ENCODE measurements around the gene SLC2A13.
A peak's percentile ranks its signal among the peaks of the same experiment; 100 is the strongest.

Gene SLC2A13

DNA sequence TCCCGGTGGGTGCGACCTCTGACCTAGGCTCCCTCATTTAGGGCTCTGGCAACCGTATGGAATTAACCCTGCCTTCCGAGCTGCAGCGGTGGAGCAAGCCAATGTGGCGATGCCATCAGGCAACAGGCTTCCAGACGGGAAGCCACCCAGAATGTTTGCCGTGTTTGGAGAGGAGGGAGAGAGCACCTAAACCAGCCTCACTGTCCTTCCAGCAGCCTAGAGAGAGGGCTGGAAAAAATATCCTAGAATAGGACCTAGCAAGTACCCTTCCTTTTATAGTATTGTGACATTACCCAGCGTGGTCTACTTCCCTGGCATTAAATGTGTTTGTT, 287 bp upstream of the SLC2A13 start:
- Histone ChIP-seq H3K4me1 (ENCODE audit: control insufficient read depth, insufficient read depth, low read length) (peaks cover 3% of the 10 kb centered on the region; the same call in 1 of the 2 replicates), H3K4me3 (ENCODE audit: low read length) (peak overlapping the region; percentile 94; the same call in 1 of the 2 replicates), H3K9me3 (ENCODE audit: control insufficient read depth, insufficient read depth, low read length) (no peaks in the 10 kb centered on the region), H3K27ac (ENCODE audit: low read length) (no peak overlapping the region), H3K36me3 (ENCODE audit: control insufficient read depth, insufficient read depth, low read length) (no peaks in the 10 kb centered on the region), H3K27me3 (ENCODE audit: control insufficient read depth, insufficient read depth, low read length) (no peaks in the 10 kb centered on the region; the same call in 1 of the 2 replicates)
- WGBS (ENCODE audit: insufficient coverage, insufficient read length) = no CpG with 5 or more reads among the region's 9 CpGs
- DNase-seq (ENCODE audit: low read depth, low spot score) = no peak

DNA sequence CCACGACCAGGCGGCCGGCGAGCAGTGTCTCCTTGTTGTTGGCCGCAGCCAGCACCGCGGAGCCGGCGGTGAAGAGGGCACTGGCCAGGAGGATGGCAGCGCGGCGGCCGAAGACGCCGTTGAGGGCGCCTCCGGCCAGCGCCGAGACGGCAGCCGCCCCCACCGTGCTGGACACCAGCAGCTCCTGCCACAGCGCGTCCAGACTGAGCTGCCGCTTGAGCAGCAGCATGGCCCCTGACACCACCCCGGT, 691 bp downstream of the SLC2A13 start:
- no peaks in the 10 kb centered on the region for H3K36me3 ChIP-seq (ENCODE audit: control insufficient read depth, insufficient read depth, low read length)
- no CpG with 5 or more reads among the region's 26 CpGs for WGBS (ENCODE audit: insufficient coverage, insufficient read length)
- no peak for DNase-seq (ENCODE audit: low read depth, low spot score)
- no peak overlapping the region for H3K27ac ChIP-seq (ENCODE audit: low read length)
- no peaks in the 10 kb centered on the region for H3K9me3 ChIP-seq (ENCODE audit: control insufficient read depth, insufficient read depth, low read length)
- peaks cover 3% of the 10 kb centered on the region; the same call in 1 of the 2 replicates for H3K4me1 ChIP-seq (ENCODE audit: control insufficient read depth, insufficient read depth, low read length)
- H3K4me3 ChIP-seq (ENCODE audit: low read length) = peak overlapping the region; percentile 94
- no peaks in the 10 kb centered on the region; the same call in 1 of the 2 replicates for H3K27me3 ChIP-seq (ENCODE audit: control insufficient read depth, insufficient read depth, low read length)

DNA sequence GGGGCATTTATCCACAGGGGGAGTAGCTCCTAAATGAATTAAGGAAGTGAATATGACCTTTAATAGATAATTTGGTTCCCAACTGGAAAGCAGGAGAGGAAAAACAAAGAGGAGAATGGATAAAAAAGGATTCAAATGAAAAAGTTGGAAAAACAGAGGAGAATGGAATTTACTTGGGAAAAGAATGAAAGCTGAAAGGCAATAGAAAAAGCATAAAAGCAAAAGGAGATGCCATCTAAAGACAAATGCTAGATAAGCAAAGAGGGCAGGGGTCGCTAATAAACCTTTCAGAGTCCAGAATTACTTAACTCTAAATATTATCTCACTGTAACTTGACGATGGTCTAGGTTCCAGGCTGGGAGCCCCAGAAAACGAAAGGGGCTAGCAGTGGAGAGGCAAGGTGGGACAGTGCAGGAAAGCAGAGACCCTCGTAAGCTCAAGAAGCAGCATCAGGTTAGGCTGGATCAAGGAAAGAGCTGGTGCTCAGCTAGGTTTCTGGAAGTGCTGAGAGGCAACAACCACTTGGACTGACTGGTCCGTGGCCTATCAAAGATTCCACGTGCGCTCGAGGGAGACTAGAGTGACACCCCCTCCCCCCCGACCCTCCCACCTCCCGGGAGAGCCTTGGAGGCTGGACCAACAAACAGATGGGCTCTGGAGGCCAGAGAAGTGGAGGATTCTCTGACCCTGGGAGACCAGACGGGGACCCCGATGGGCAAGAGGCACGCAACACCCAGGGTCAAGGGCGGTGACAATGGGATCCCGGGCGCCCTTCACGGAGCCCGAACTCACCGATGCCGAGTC, 1.2 kb downstream of the SLC2A13 start:
- no peaks in the 10 kb centered on the region; the same call in 1 of the 2 replicates for H3K27me3 ChIP-seq (ENCODE audit: control insufficient read depth, insufficient read depth, low read length)
- H3K4me3 ChIP-seq (ENCODE audit: low read length) = peak overlapping the region; percentile 94
- H3K4me1 ChIP-seq (ENCODE audit: control insufficient read depth, insufficient read depth, low read length) = peaks cover 3% of the 10 kb centered on the region; the same call in 1 of the 2 replicates
- WGBS (ENCODE audit: insufficient coverage, insufficient read length) = no CpG with 5 or more reads among the region's 20 CpGs
- H3K36me3 ChIP-seq (ENCODE audit: control insufficient read depth, insufficient read depth, low read length) = no peaks in the 10 kb centered on the region
- DNase-seq (ENCODE audit: low read depth, low spot score) = no peak
- H3K27ac ChIP-seq (ENCODE audit: low read length) = no peak overlapping the region
- H3K9me3 ChIP-seq (ENCODE audit: control insufficient read depth, insufficient read depth, low read length) = no peaks in the 10 kb centered on the region

DNA sequence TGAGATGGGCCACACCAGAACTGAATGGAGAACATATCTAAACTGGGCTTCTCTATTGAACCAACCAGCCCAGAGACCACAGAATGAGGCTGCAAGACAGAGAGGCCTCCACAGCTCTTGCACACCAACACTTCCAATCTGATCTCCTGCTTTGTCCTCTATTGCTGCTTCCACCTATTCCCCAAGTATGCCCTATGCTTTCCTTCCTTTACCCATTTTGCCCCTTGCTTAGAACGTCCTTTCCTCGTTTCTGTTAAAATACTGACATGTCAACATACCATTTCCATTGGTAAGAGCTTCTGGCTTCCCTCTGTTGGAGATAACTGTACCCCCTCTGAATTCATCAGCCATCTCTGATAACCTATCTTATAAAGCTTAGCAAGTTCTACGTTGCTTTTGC, 2.8 kb downstream of the SLC2A13 start:
- H3K9me3 ChIP-seq (ENCODE audit: control insufficient read depth, insufficient read depth, low read length) = no peaks in the 10 kb centered on the region
- H3K27me3 ChIP-seq (ENCODE audit: control insufficient read depth, insufficient read depth, low read length) = no peaks in the 10 kb centered on the region; the same call in 1 of the 2 replicates
- no peak for DNase-seq (ENCODE audit: low read depth, low spot score)
- WGBS (ENCODE audit: insufficient coverage, insufficient read length) = no CpG with 5 or more reads among the region's 3 CpGs
- H3K36me3 ChIP-seq (ENCODE audit: control insufficient read depth, insufficient read depth, low read length) = no peaks in the 10 kb centered on the region
- H3K4me1 ChIP-seq (ENCODE audit: control insufficient read depth, insufficient read depth, low read length) = peaks cover 3% of the 10 kb centered on the region; the same call in 1 of the 2 replicates
- no peak overlapping the region for H3K27ac ChIP-seq (ENCODE audit: low read length)
- H3K4me3 ChIP-seq (ENCODE audit: low read length) = no peak overlapping the region

DNA sequence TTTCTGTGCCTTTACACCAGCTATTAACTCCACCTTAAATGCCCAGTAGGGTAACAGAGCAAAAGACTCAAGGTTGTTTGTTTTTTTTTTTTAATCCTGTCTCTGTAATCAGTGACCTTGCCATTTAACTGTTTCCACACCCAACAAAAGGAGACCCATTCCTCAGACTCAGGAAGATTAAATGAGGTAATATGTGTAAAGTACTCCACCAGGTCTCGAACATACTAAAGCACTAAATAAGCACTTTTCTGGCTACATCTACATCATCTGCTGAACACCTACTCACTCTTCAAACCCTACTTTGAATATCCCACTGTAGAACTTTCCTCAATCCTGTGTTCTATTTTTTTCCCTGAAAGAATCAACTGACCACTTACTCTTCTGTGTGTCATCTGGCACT, 4.1 kb downstream of the SLC2A13 start:
- no CpG with 5 or more reads among the region's 1 CpG for WGBS (ENCODE audit: insufficient coverage, insufficient read length)
- Histone ChIP-seq H3K4me1 (ENCODE audit: control insufficient read depth, insufficient read depth, low read length) (peaks cover 3% of the 10 kb centered on the region; the same call in 1 of the 2 replicates), H3K4me3 (ENCODE audit: low read length) (no peak overlapping the region), H3K36me3 (ENCODE audit: control insufficient read depth, insufficient read depth, low read length) (no peaks in the 10 kb centered on the region), H3K9me3 (ENCODE audit: control insufficient read depth, insufficient read depth, low read length) (no peaks in the 10 kb centered on the region), H3K27me3 (ENCODE audit: control insufficient read depth, insufficient read depth, low read length) (no peaks in the 10 kb centered on the region; the same call in 1 of the 2 replicates), H3K27ac (ENCODE audit: low read length) (no peak overlapping the region)
- DNase-seq (ENCODE audit: low read depth, low spot score) = no peak

DNA sequence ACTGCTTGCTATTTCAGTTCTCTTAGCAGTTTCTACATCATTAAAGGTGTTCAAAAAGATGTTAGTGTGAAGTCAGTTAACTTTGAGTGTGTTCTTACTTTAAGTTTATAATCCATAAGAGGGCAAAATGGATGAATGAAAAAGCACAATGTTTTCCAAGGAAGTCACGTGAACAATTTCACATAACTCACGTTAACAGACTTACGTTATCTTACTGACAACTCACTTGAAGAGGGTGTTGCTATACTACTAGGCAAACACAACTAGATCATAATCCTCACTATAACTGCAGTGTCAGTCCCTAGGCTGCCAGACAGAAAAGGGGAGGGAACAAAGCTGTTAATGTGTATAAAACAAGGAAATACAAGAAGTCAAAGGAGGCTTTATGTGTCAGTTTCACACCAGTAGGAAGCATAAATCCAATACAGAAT, 6.4 kb downstream of the SLC2A13 start:
- no peak overlapping the region for H3K27ac ChIP-seq (ENCODE audit: low read length)
- no peaks in the 10 kb centered on the region for H3K36me3 ChIP-seq (ENCODE audit: control insufficient read depth, insufficient read depth, low read length)
- no peaks in the 10 kb centered on the region for H3K9me3 ChIP-seq (ENCODE audit: control insufficient read depth, insufficient read depth, low read length)
- DNase-seq (ENCODE audit: low read depth, low spot score) = no peak
- H3K4me3 ChIP-seq (ENCODE audit: low read length) = no peak overlapping the region
- WGBS (ENCODE audit: insufficient coverage, insufficient read length) = no CpG with 5 or more reads among the region's 3 CpGs
- H3K27me3 ChIP-seq (ENCODE audit: control insufficient read depth, insufficient read depth, low read length) = no peaks in the 10 kb centered on the region
- H3K4me1 ChIP-seq (ENCODE audit: control insufficient read depth, insufficient read depth, low read length) = 0 out of 2 replicates have a peak, but pooled peaks cover 1% of the 10 kb centered on the region

DNA sequence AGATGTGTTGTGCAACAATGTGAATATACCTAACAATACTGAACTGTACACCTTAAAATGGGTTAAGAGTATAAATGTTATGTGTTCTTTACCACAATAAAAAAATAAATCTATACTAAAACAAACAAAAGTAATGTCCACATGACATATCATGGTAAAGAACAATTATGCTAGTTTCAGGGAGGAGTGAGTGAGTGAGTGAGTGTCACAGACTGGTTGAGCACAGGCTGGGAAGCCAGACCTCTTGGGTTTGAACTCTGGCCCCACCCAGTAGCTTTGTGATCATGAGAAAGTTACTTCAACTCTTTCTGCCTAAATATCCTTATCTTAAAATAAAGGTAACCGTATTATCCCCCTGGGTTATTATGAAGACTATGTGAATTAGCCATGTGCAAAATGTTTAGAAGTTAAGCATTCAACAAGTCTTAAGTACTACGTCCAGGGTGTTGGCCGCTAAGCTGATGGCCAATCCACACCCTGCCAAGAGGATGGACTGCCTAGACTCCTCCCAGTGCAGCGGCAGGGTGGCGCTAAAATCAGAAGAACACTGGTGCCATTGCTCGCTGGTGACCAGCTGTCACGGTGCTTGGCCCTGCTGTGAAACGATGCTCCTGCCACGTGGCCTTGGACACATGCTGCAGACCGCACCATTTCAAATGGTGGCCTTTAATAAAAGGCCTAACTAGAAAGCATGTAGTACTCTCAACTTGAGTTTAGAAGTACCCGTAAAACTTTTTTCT, 7.3 kb downstream of the SLC2A13 start:
- WGBS (ENCODE audit: insufficient coverage, insufficient read length) = no CpG with 5 or more reads among the region's 11 CpGs
- no peak overlapping the region for H3K27ac ChIP-seq (ENCODE audit: low read length)
- H3K4me1 ChIP-seq (ENCODE audit: control insufficient read depth, insufficient read depth, low read length) = 0 out of 2 replicates have a peak, but pooled peaks cover 1% of the 10 kb centered on the region
- H3K27me3 ChIP-seq (ENCODE audit: control insufficient read depth, insufficient read depth, low read length) = no peaks in the 10 kb centered on the region
- no peaks in the 10 kb centered on the region for H3K36me3 ChIP-seq (ENCODE audit: control insufficient read depth, insufficient read depth, low read length)
- H3K9me3 ChIP-seq (ENCODE audit: control insufficient read depth, insufficient read depth, low read length) = no peaks in the 10 kb centered on the region
- no peak overlapping the region for H3K4me3 ChIP-seq (ENCODE audit: low read length)
- no peak for DNase-seq (ENCODE audit: low read depth, low spot score)

DNA sequence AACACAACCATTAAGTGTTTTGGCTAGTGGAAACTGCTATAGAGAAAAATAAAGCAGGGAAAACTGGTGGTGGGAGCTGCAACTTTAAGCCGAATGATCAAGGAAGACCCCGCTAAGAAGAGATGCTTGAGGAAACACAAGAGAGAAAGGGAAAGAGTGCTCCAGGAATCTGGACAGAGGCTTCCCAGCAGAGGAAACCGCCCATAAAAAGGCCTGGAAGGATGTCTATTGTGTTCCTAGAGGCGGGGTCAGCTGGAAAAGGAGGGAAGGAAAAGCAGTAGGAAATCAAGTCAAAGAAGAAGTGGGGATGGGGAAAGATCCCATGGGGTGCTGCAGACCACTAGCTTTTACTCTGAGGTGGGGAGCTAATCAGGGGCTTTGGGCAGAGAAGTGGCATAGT, 12.4 kb downstream of the SLC2A13 start:
- WGBS (ENCODE audit: insufficient coverage, insufficient read length) = no CpG with 5 or more reads among the region's 4 CpGs
- Histone ChIP-seq H3K36me3 (ENCODE audit: control insufficient read depth, insufficient read depth, low read length) (no peaks in the 10 kb centered on the region), H3K27me3 (ENCODE audit: control insufficient read depth, insufficient read depth, low read length) (no peaks in the 10 kb centered on the region), H3K4me3 (ENCODE audit: low read length) (no peak overlapping the region), H3K27ac (ENCODE audit: low read length) (no peak overlapping the region), H3K9me3 (ENCODE audit: control insufficient read depth, insufficient read depth, low read length) (no peaks in the 10 kb centered on the region), H3K4me1 (ENCODE audit: control insufficient read depth, insufficient read depth, low read length) (no peaks in the 10 kb centered on the region)
- DNase-seq (ENCODE audit: low read depth, low spot score) = no peak

DNA sequence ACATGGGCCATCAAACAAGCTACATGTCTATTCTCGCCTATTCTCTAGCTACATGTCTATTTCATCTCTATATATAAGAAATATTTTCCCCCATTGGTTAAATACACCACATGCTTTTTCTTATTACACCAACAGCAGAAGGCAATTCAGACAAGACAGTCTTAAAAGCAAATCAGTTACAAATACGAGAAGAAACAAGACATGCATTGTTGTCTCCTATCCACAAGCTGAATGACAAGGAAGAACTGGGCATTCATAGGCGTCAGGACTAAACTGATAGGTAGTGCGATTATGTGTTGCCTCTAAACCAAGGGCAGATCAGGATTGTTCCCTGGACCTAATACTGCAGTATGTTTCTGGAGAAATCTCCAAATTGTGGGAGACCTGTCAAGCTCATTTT, 19.4 kb downstream of the SLC2A13 start:
- Histone ChIP-seq H3K27ac (ENCODE audit: low read length) (no peak overlapping the region), H3K4me3 (ENCODE audit: low read length) (no peak overlapping the region), H3K36me3 (ENCODE audit: control insufficient read depth, insufficient read depth, low read length) (no peaks in the 10 kb centered on the region), H3K9me3 (ENCODE audit: control insufficient read depth, insufficient read depth, low read length) (no peaks in the 10 kb centered on the region), H3K4me1 (ENCODE audit: control insufficient read depth, insufficient read depth, low read length) (no peaks in the 10 kb centered on the region), H3K27me3 (ENCODE audit: control insufficient read depth, insufficient read depth, low read length) (no peaks in the 10 kb centered on the region)
- WGBS (ENCODE audit: insufficient coverage, insufficient read length) = no CpG with 5 or more reads among the region's 4 CpGs
- DNase-seq (ENCODE audit: low read depth, low spot score) = no peak

DNA sequence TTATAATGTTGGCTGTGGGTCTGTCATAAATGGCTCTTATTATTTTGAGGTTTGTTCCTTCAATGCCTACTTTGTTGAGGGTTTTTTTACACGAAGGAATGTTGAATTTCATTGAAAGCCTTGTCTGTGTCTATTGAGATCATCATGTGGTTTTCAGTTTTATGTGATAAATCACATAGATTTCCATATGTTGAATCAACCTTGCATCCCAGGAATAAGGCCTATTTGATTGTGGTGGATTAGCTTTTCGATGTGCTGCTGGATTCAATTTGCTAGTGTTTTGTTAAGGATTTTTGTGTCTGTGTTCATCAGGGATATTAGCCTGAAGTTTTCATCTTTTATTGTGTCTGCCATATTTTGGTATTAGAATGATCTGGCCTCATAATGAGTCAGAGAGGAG, 27.6 kb downstream of the SLC2A13 start:
- Histone ChIP-seq H3K4me1 (ENCODE audit: control insufficient read depth, insufficient read depth, low read length) (no peaks in the 10 kb centered on the region), H3K36me3 (ENCODE audit: control insufficient read depth, insufficient read depth, low read length) (no peaks in the 10 kb centered on the region), H3K27ac (ENCODE audit: low read length) (no peak overlapping the region), H3K27me3 (ENCODE audit: control insufficient read depth, insufficient read depth, low read length) (no peaks in the 10 kb centered on the region), H3K4me3 (ENCODE audit: low read length) (no peak overlapping the region), H3K9me3 (ENCODE audit: control insufficient read depth, insufficient read depth, low read length) (no peaks in the 10 kb centered on the region)
- no CpG with 5 or more reads among the region's 2 CpGs for WGBS (ENCODE audit: insufficient coverage, insufficient read length)
- no peak for DNase-seq (ENCODE audit: low read depth, low spot score)

Data from iPS DF 6.9 (cell line).